GM21447 (cell line): ENCODE results near the gene NDOR1.

Source experiments
- ATAC-seq: cut with Tn5 transposase; IDR thresholded peaks from one replicate; pipeline ENCODE4 v1.9.1; 2021; ENCODE audit not compliant: unreplicated experiment

Gene NDOR1

GRCh38 chr9:137182836-137183235 is 22.7 kb upstream of the NDOR1 start:
- no peak for ATAC-seq

- no peak for ATAC-seq
Measured at GRCh38 chr9:137183980-137184595, 21.4 kb upstream of the NDOR1 start.

- no peak for ATAC-seq
Measured at GRCh38 chr9:137184881-137185660, 20.4 kb upstream of the NDOR1 start.

GRCh38 chr9:137185921-137186320 is 19.6 kb upstream of the NDOR1 start:
- no peak for ATAC-seq

GRCh38 chr9:137186385-137186784 is 19.1 kb upstream of the NDOR1 start:
- no peak for ATAC-seq

GRCh38 chr9:137187386-137187785 is 18.1 kb upstream of the NDOR1 start:
- no peak for ATAC-seq

- ATAC-seq: peak; percentile 27
Measured at GRCh38 chr9:137188086-137188489, 17.4 kb upstream of the NDOR1 start.

GRCh38 chr9:137188490-137189296 is 16.8 kb upstream of the NDOR1 start, which contains the start of the genes ANAPC2 and SSNA1:
TSS of gene ANAPC2 (minus strand) at chr9:137188560. CDS start at chr9:137188532, 28 bp downstream.
TSS of gene SSNA1 (plus strand) at chr9:137188676. CDS start at chr9:137188727, 51 bp downstream.
- ATAC-seq: peak; percentile 73

- ATAC-seq: no peak
Measured at GRCh38 chr9:137189297-137190295, 15.9 kb upstream of the NDOR1 start.

GRCh38 chr9:137190315-137190856 is 15.1 kb upstream of the NDOR1 start:
- ATAC-seq: no peak

GRCh38 chr9:137191245-137191644 is 14.3 kb upstream of the NDOR1 start:
- ATAC-seq: no peak

GRCh38 chr9:137191691-137192447 is 13.6 kb upstream of the NDOR1 start:
- no peak for ATAC-seq

- no peak for ATAC-seq
Measured at GRCh38 chr9:137192448-137192780, 13.1 kb upstream of the NDOR1 start.

- no peak for ATAC-seq
Measured at GRCh38 chr9:137192859-137193258, 12.6 kb upstream of the NDOR1 start.

- ATAC-seq: no peak
Measured at GRCh38 chr9:137193771-137194170, 11.7 kb upstream of the NDOR1 start.

- no peak for ATAC-seq
Measured at GRCh38 chr9:137194388-137194787, 11.1 kb upstream of the NDOR1 start.

GRCh38 chr9:137194909-137195308 is 10.6 kb upstream of the NDOR1 start:
- no peak for ATAC-seq

- ATAC-seq: no peak
Measured at GRCh38 chr9:137195525-137196220, 9.8 kb upstream of the NDOR1 start.
